Measurements from ENCODE around the gene PGK2. TPM values are rescaled to one million over a fixed set of nuclear protein-coding genes. Genes with fewer than 3 reads are reported as not detected.

Gene PGK2
- total and polyA plus RNA-seq, 2 experiments from 2014 or later: not detected

DNA sequence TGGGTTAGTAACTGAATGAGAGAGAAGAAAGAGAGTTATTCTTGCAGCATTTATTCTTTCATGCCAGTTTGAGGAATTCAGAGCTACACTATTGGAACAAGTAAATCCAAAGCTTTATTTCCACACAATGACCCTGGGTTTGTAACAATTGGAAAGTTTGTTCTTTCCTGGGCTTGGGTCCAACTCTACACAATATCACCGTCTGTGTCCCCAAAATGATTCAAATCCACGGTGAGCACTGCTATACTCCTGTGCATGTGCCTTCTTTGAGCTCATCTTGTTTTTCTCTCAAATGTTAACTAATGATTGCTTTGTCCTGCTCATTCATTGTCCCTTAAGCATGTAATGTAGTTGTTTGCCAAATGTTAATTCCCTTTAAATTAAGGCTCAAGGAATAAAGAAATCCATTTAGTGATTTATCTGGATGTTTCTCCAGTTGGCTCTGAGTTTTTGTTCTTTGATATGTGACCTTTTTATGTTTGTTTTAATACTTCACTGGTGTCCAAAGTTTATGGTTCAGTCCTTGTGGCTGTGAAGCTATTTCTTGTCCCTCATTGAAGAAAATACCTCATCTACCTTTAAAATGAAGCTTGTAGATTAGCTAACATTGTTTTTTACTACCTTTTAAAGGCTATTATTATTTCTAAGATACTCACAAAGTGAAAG, 22.4 kb downstream of the PGK2 start (continued):
- TF ChIP-seq, protein P1, sequence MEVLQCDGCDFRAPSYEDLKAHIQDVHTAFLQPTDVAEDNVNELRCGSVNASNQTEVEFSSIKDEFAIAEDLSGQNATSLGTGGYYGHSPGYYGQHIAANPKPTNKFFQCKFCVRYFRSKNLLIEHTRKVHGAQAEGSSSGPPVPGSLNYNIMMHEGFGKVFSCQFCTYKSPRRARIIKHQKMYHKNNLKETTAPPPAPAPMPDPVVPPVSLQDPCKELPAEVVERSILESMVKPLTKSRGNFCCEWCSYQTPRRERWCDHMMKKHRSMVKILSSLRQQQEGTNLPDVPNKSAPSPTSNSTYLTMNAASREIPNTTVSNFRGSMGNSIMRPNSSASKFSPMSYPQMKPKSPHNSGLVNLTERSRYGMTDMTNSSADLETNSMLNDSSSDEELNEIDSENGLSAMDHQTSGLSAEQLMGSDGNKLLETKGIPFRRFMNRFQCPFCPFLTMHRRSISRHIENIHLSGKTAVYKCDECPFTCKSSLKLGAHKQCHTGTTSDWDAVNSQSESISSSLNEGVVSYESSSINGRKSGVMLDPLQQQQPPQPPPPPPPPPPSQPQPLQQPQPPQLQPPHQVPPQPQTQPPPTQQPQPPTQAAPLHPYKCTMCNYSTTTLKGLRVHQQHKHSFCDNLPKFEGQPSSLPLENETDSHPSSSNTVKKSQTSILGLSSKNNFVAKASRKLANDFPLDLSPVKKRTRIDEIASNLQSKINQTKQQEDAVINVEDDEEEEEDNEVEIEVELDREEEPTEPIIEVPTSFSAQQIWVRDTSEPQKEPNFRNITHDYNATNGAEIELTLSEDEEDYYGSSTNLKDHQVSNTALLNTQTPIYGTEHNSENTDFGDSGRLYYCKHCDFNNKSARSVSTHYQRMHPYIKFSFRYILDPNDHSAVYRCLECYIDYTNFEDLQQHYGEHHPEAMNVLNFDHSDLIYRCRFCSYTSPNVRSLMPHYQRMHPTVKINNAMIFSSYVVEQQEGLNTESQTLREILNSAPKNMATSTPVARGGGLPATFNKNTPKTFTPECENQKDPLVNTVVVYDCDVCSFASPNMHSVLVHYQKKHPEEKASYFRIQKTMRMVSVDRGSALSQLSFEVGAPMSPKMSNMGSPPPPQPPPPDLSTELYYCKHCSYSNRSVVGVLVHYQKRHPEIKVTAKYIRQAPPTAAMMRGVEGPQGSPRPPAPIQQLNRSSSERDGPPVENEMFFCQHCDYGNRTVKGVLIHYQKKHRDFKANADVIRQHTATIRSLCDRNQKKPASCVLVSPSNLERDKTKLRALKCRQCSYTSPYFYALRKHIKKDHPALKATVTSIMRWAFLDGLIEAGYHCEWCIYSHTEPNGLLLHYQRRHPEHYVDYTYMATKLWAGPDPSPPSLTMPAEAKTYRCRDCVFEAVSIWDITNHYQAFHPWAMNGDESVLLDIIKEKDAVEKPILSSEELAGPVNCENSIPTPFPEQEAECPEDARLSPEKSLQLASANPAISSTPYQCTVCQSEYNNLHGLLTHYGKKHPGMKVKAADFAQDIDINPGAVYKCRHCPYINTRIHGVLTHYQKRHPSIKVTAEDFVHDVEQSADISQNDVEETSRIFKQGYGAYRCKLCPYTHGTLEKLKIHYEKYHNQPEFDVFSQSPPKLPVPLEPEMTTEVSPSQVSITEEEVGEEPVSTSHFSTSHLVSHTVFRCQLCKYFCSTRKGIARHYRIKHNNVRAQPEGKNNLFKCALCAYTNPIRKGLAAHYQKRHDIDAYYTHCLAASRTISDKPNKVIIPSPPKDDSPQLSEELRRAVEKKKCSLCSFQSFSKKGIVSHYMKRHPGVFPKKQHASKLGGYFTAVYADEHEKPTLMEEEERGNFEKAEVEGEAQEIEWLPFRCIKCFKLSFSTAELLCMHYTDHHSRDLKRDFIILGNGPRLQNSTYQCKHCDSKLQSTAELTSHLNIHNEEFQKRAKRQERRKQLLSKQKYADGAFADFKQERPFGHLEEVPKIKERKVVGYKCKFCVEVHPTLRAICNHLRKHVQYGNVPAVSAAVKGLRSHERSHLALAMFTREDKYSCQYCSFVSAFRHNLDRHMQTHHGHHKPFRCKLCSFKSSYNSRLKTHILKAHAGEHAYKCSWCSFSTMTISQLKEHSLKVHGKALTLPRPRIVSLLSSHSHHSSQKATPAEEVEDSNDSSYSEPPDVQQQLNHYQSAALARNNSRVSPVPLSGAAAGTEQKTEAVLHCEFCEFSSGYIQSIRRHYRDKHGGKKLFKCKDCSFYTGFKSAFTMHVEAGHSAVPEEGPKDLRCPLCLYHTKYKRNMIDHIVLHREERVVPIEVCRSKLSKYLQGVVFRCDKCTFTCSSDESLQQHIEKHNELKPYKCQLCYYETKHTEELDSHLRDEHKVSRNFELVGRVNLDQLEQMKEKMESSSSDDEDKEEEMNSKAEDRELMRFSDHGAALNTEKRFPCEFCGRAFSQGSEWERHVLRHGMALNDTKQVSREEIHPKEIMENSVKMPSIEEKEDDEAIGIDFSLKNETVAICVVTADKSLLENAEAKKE (CRISPR knock-in tag; IDR thresholded peaks at IDR 0.05): no peak
- TF ChIP-seq ZNF114 (CRISPR knock-in tag; IDR thresholded peaks at IDR 0.05) (no peak), CREB1 (CRISPR knock-in tag; IDR thresholded peaks at IDR 0.05; ENCODE audit: low read depth) (no peak), JUNB (IDR thresholded peaks at IDR 0.05; ENCODE audit: unreplicated experiment) (no peak), NANOG (IDR thresholded peaks at IDR 0.05; ENCODE audit: borderline replicate concordance) (no peak)
- TF ChIP-seq, protein P2, sequence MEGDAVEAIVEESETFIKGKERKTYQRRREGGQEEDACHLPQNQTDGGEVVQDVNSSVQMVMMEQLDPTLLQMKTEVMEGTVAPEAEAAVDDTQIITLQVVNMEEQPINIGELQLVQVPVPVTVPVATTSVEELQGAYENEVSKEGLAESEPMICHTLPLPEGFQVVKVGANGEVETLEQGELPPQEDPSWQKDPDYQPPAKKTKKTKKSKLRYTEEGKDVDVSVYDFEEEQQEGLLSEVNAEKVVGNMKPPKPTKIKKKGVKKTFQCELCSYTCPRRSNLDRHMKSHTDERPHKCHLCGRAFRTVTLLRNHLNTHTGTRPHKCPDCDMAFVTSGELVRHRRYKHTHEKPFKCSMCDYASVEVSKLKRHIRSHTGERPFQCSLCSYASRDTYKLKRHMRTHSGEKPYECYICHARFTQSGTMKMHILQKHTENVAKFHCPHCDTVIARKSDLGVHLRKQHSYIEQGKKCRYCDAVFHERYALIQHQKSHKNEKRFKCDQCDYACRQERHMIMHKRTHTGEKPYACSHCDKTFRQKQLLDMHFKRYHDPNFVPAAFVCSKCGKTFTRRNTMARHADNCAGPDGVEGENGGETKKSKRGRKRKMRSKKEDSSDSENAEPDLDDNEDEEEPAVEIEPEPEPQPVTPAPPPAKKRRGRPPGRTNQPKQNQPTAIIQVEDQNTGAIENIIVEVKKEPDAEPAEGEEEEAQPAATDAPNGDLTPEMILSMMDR (conservative IDR thresholded peaks at IDR 0.05; ENCODE audit: low read depth in 2 of 2): no peak

DNA sequence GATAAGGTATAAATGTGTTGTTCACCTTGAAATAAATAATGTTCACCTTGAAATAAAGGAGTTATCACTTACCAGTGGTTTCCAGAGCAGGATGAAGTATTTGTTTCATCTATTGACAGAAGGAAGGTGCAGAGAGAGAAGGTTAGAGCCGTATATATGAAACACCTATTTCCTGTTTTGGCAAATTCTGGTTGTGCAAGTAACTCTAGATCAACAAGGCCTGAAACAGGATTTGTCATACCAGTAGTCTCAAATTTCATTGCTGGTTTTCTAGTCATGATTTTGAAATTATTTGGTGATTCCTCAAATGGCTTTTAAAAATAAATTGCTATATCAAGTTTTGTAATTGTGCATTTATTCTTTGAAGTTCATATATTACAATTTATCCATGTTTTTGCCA, 42.8 kb downstream of the PGK2 start, which contains the start of gene CRISP3:
CRISP3 (minus strand) TSS at position 130 of the 400 bp plus-strand sequence; CDS start at position 109, 21 bp downstream.
- Histone ChIP-seq H3K36me3 (ENCODE audit: insufficient read depth) (no peaks in the 10 kb centered on the region), H3K4me1 (ENCODE audit: insufficient read depth) (no peaks in the 10 kb centered on the region), H3K4me3 (no peak within 1 kb of the TSS), H3K79me2 (replicated peaks; ENCODE audit: insufficient read depth) (no peaks in the 10 kb centered on the region), H3K27me3 (ENCODE audit: insufficient read depth) (no peaks in the 10 kb centered on the region), H3K4me2 (no peak within 1 kb of the TSS), H3K27ac (ENCODE audit: low read depth) (no peak within 1 kb of the TSS), H4K20me1 (replicated peaks; ENCODE audit: insufficient read depth) (no peaks in the 10 kb centered on the region), H3K9me2 (ENCODE audit: insufficient read depth) (no peaks in the 10 kb centered on the region), H3F3A (replicated peaks; ENCODE audit: low read depth) (no peaks in the 10 kb centered on the region), H2AFZ (no peak within 1 kb of the TSS)
- Mint-ChIP-seq H3K4me3 (no peak within 1 kb of the TSS), H3K27ac (no peak within 1 kb of the TSS), H3K27me3 (ENCODE audit: insufficient read depth, low read depth, poor library complexity) (no peaks in the 10 kb centered on the region), H3K36me3 (ENCODE audit: low read depth) (no peaks in the 10 kb centered on the region), H3K9me3 (no peaks in the 10 kb centered on the region), H3K4me1 (no peaks in the 10 kb centered on the region)
- DNase-seq (ENCODE audit: low spot score) (no peak), ATAC-seq (no peak)
- TF ChIP-seq POLR2AphosphoS5 (IDR thresholded peaks at IDR 0.05; ENCODE audit: low read depth) (no peak), JUNB (IDR thresholded peaks at IDR 0.05; ENCODE audit: unreplicated experiment) (no peak), ZNF114 (CRISPR knock-in tag; IDR thresholded peaks at IDR 0.05) (no peak)
- TF ChIP-seq, protein P1 (CRISPR knock-in tag; IDR thresholded peaks at IDR 0.05): no peak

All from GM23338 (cell line).